GM23338 (cell line): ENCODE results near the gene MAP3K5. TPM values are rescaled to one million over a fixed set of nuclear protein-coding genes. Genes with fewer than 3 reads are reported as not detected.

Experiments
- ATAC-seq: fragments of 200-7000 bp; cut with Tn5 transposase; 3 replicates; pipeline ENCODE4 v1.9.1; 2020
- DNase-seq: peaks from one replicate; pipeline ENCODE4 v3.0.0-alpha.2; 2015; ENCODE audit warnings: low spot score
- H2AFZ ChIP-seq: fragments of 200-600 bp; sonication (generic); 2 replicates; pipeline ENCODE4 v1.8.0; 2016; ENCODE audit warnings: antibody characterized with exemption, mild to moderate bottlenecking, moderate library complexity
- H3F3A ChIP-seq: fragments of 200-600 bp; sonication (generic); replicated peaks from 2 replicates; pipeline ENCODE4 v1.8.0; 2017; ENCODE audit warnings: antibody characterized with exemption, mixed run types, low read depth
- H3K27ac ChIP-seq: fragments of 200-600 bp; sonication (generic); 2 replicates; pipeline ENCODE4 v1.6.1; 2016; ENCODE audit warnings: low read depth
- H3K27me3 ChIP-seq: fragments of 200-600 bp; sonication (generic); 2 replicates; pipeline ENCODE4 v1.8.0; 2016; ENCODE audit warnings: mild to moderate bottlenecking, mixed run types, moderate library complexity; ENCODE audit not compliant: insufficient read depth
- H3K36me3 ChIP-seq: fragments of 200-600 bp; sonication (generic); 2 replicates; pipeline ENCODE4 v1.8.0; 2016; ENCODE audit warnings: mild to moderate bottlenecking; ENCODE audit not compliant: insufficient read depth
- H3K4me1 ChIP-seq: fragments of 200-600 bp; sonication (generic); 2 replicates; pipeline ENCODE4 v1.8.0; 2016; ENCODE audit warnings: mild to moderate bottlenecking, moderate library complexity; ENCODE audit not compliant: insufficient read depth
- H3K4me2 ChIP-seq: fragments of 200-600 bp; sonication (generic); 2 replicates; pipeline ENCODE4 v1.7.1; 2017; ENCODE audit warnings: mixed run types
- H3K4me3 ChIP-seq: fragments of 200-600 bp; sonication (generic); 2 replicates; pipeline ENCODE4 v1.6.1; 2016; ENCODE audit warnings: mixed run types
- H3K79me2 ChIP-seq: fragments of 200-600 bp; sonication (generic); replicated peaks from 2 replicates; pipeline ENCODE4 v1.8.0; 2017; ENCODE audit warnings: mild to moderate bottlenecking; ENCODE audit not compliant: insufficient read depth
- H3K9me2 ChIP-seq: fragments of 200-600 bp; sonication (generic); 2 replicates; pipeline ENCODE4 v1.8.0; 2017; ENCODE audit not compliant: insufficient read depth
- H4K20me1 ChIP-seq: fragments of 200-600 bp; sonication (generic); replicated peaks from 2 replicates; pipeline ENCODE4 v1.8.0; 2017; ENCODE audit warnings: mild to moderate bottlenecking; ENCODE audit not compliant: insufficient read depth
- H3K27ac Mint-ChIP-seq: 2 replicates; pipeline ENCODE4 v1.8.0; 2020; ENCODE audit warnings: inconsistent platforms, mild to moderate bottlenecking, moderate library complexity, mixed read lengths
- H3K27me3 Mint-ChIP-seq: 3 replicates; pipeline ENCODE4 v1.8.0; 2022; ENCODE audit warnings: low read depth, mild to moderate bottlenecking, moderate library complexity, mixed read lengths, inconsistent platforms; ENCODE audit not compliant: insufficient read depth, poor library complexity
- H3K36me3 Mint-ChIP-seq: 3 replicates; pipeline ENCODE4 v1.8.0; 2021; ENCODE audit warnings: low read depth, mild to moderate bottlenecking, inconsistent platforms, moderate library complexity, mixed read lengths
- H3K4me1 Mint-ChIP-seq: 3 replicates; pipeline ENCODE4 v1.8.0; 2020; ENCODE audit warnings: mild to moderate bottlenecking, inconsistent platforms, mixed read lengths
- H3K4me3 Mint-ChIP-seq: 3 replicates; pipeline ENCODE4 v1.8.0; 2021; ENCODE audit warnings: moderate library complexity, mild to moderate bottlenecking, inconsistent platforms, mixed read lengths
- H3K9me3 Mint-ChIP-seq: 3 replicates; pipeline ENCODE4 v1.8.0; 2020; ENCODE audit warnings: moderate library complexity, mild to moderate bottlenecking, inconsistent platforms, mixed read lengths
- CREB1 ChIP-seq: fragments of 250-450 bp; sonication (Bioruptor Pico); IDR thresholded peaks from 2 replicates; pipeline ENCODE4 v1.5.0; 2020; ENCODE audit warnings: low read depth, mild to moderate bottlenecking, moderate library complexity
- EZH2 ChIP-seq: fragments of 200-600 bp; sonication (generic); IDR thresholded peaks from one replicate; pipeline ENCODE4 v1.8.0; 2017; ENCODE audit warnings: antibody characterized with exemption, mild to moderate bottlenecking, low read depth; ENCODE audit not compliant: unreplicated experiment
- EZH2phosphoT487 ChIP-seq: fragments of 200-600 bp; sonication (generic); IDR thresholded peaks from one replicate; pipeline ENCODE4 v1.8.1; 2018; ENCODE audit warnings: antibody characterized with exemption; ENCODE audit not compliant: unreplicated experiment
- JUNB ChIP-seq: IDR thresholded peaks from one replicate; pipeline ENCODE4 v1.6.1; 2016; ENCODE audit warnings: antibody characterized with exemption; ENCODE audit not compliant: unreplicated experiment
- NANOG ChIP-seq: IDR thresholded peaks from 2 replicates; pipeline ENCODE4 v1.6.1; 2016; ENCODE audit warnings: antibody characterized with exemption, borderline replicate concordance
- POLR2AphosphoS5 ChIP-seq: IDR thresholded peaks from 2 replicates; pipeline ENCODE4 v1.6.1; 2016; ENCODE audit warnings: antibody characterized with exemption, low read depth
- REST ChIP-seq: IDR thresholded peaks from one replicate; pipeline ENCODE4 v1.6.1; 2018; ENCODE audit warnings: antibody characterized with exemption; ENCODE audit not compliant: unreplicated experiment
- ZNF114 ChIP-seq: fragments of 250-450 bp; sonication (Bioruptor Pico); IDR thresholded peaks from 2 replicates; pipeline ENCODE4 v1.5.0; 2020; ENCODE audit warnings: mild to moderate bottlenecking, moderate library complexity
- polyA plus RNA-seq: library from polyadenylated mRNA; unstranded; fragments of >200 nt; fragmentation: Nextera tagmentation; extraction: Ambion mirVana; gene quantifications from 2 replicates; pipeline ENCODE4 v1.2.1, GENCODE V29; 2016
- total RNA-seq: library from RNA; depleted of rRNA; stranded (reverse); fragments of >200 nt; shearing (Covaris generic); gene quantifications from 2 replicates; pipeline ENCODE4 v1.2.3, GENCODE V29; 2014
- TF ChIP-seq, protein P1 (sequence below), 2 experiments: fragments of 200-600 bp in 1 of 2; sonication (generic) in 1 of 2; conservative IDR thresholded peaks; 2 replicates each; pipeline versions ENCODE4 v1.5.1 to v1.6.1; 2016 to 2017; ENCODE audit warnings: antibody characterized with exemption in 2 of 2, low read depth in 2 of 2, mild to moderate bottlenecking in 2 of 2, moderate library complexity in 1 of 2
- TF ChIP-seq, protein P2 (sequence below): fragments of 250-450 bp; sonication (Bioruptor Pico); IDR thresholded peaks from 2 replicates; pipeline ENCODE4 v1.5.0; 2020; ENCODE audit warnings: mild to moderate bottlenecking, moderate library complexity

Gene MAP3K5
- total and polyA plus RNA-seq, 2 experiments from 2014 or later, result 0.76 to 2.8 TPM

GRCh38 chr6:136521427-136521826 lies 270.9 kb downstream of the MAP3K5 start:
- H3K4me1 ChIP-seq, result peaks cover 54% of the 10 kb centered on the region
- H4K20me1 ChIP-seq, result peaks cover 7% of the 10 kb centered on the region; the same call in 1 of the 2 replicates
- peaks cover 99% of the 10 kb centered on the region for H3K79me2 ChIP-seq
- no peaks in the 10 kb centered on the region for H3K36me3 ChIP-seq
- no peaks in the 10 kb centered on the region for H3K9me3 Mint-ChIP-seq
- peaks cover 3% of the 10 kb centered on the region for H3K27me3 Mint-ChIP-seq
- H2AFZ ChIP-seq, result no peak overlapping the region
- TF ChIP-seq POLR2AphosphoS5 (no peak), EZH2phosphoT487 (no peak), REST (no peak), NANOG (no peak), CREB1 (CRISPR knock-in tag) (no peak), JUNB (no peak), EZH2 (no peak), ZNF114 (no peak)
- TF ChIP-seq, protein P1, sequence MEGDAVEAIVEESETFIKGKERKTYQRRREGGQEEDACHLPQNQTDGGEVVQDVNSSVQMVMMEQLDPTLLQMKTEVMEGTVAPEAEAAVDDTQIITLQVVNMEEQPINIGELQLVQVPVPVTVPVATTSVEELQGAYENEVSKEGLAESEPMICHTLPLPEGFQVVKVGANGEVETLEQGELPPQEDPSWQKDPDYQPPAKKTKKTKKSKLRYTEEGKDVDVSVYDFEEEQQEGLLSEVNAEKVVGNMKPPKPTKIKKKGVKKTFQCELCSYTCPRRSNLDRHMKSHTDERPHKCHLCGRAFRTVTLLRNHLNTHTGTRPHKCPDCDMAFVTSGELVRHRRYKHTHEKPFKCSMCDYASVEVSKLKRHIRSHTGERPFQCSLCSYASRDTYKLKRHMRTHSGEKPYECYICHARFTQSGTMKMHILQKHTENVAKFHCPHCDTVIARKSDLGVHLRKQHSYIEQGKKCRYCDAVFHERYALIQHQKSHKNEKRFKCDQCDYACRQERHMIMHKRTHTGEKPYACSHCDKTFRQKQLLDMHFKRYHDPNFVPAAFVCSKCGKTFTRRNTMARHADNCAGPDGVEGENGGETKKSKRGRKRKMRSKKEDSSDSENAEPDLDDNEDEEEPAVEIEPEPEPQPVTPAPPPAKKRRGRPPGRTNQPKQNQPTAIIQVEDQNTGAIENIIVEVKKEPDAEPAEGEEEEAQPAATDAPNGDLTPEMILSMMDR (conservative IDR thresholded peaks at IDR 0.05; ENCODE audit: low read depth in 2 of 2), result no peak
- TF ChIP-seq, protein P2, sequence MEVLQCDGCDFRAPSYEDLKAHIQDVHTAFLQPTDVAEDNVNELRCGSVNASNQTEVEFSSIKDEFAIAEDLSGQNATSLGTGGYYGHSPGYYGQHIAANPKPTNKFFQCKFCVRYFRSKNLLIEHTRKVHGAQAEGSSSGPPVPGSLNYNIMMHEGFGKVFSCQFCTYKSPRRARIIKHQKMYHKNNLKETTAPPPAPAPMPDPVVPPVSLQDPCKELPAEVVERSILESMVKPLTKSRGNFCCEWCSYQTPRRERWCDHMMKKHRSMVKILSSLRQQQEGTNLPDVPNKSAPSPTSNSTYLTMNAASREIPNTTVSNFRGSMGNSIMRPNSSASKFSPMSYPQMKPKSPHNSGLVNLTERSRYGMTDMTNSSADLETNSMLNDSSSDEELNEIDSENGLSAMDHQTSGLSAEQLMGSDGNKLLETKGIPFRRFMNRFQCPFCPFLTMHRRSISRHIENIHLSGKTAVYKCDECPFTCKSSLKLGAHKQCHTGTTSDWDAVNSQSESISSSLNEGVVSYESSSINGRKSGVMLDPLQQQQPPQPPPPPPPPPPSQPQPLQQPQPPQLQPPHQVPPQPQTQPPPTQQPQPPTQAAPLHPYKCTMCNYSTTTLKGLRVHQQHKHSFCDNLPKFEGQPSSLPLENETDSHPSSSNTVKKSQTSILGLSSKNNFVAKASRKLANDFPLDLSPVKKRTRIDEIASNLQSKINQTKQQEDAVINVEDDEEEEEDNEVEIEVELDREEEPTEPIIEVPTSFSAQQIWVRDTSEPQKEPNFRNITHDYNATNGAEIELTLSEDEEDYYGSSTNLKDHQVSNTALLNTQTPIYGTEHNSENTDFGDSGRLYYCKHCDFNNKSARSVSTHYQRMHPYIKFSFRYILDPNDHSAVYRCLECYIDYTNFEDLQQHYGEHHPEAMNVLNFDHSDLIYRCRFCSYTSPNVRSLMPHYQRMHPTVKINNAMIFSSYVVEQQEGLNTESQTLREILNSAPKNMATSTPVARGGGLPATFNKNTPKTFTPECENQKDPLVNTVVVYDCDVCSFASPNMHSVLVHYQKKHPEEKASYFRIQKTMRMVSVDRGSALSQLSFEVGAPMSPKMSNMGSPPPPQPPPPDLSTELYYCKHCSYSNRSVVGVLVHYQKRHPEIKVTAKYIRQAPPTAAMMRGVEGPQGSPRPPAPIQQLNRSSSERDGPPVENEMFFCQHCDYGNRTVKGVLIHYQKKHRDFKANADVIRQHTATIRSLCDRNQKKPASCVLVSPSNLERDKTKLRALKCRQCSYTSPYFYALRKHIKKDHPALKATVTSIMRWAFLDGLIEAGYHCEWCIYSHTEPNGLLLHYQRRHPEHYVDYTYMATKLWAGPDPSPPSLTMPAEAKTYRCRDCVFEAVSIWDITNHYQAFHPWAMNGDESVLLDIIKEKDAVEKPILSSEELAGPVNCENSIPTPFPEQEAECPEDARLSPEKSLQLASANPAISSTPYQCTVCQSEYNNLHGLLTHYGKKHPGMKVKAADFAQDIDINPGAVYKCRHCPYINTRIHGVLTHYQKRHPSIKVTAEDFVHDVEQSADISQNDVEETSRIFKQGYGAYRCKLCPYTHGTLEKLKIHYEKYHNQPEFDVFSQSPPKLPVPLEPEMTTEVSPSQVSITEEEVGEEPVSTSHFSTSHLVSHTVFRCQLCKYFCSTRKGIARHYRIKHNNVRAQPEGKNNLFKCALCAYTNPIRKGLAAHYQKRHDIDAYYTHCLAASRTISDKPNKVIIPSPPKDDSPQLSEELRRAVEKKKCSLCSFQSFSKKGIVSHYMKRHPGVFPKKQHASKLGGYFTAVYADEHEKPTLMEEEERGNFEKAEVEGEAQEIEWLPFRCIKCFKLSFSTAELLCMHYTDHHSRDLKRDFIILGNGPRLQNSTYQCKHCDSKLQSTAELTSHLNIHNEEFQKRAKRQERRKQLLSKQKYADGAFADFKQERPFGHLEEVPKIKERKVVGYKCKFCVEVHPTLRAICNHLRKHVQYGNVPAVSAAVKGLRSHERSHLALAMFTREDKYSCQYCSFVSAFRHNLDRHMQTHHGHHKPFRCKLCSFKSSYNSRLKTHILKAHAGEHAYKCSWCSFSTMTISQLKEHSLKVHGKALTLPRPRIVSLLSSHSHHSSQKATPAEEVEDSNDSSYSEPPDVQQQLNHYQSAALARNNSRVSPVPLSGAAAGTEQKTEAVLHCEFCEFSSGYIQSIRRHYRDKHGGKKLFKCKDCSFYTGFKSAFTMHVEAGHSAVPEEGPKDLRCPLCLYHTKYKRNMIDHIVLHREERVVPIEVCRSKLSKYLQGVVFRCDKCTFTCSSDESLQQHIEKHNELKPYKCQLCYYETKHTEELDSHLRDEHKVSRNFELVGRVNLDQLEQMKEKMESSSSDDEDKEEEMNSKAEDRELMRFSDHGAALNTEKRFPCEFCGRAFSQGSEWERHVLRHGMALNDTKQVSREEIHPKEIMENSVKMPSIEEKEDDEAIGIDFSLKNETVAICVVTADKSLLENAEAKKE (CRISPR knock-in tag), result no peak
- no peak overlapping the region for H3K4me2 ChIP-seq
- ATAC-seq (no peak), DNase-seq (no peak)
- H3K9me2 ChIP-seq, result no peaks in the 10 kb centered on the region; the same call in 1 of the 2 replicates
- H3K4me1 Mint-ChIP-seq, result peaks cover 51% of the 10 kb centered on the region
- no peak overlapping the region for H3K27ac Mint-ChIP-seq
- no peaks in the 10 kb centered on the region; the same call in 1 of the 2 replicates for H3F3A ChIP-seq
- H3K4me3 ChIP-seq, result no peak overlapping the region
- H3K27ac ChIP-seq, result no peak overlapping the region
- no peaks in the 10 kb centered on the region for H3K36me3 Mint-ChIP-seq
- no peak overlapping the region for H3K4me3 Mint-ChIP-seq
- H3K27me3 ChIP-seq, result no peaks in the 10 kb centered on the region
